Breast epithelium (tissue), 3 donors: ENCODE data around the gene NHERF2.

Experiments
- CTCF ChIP-seq, 3 donors: fragments of 450-650 bp; IDR thresholded peaks; one replicate each; pipeline ENCODE4 v1.5.1; 2016 to 2017; ENCODE audit warnings: antibody characterized with exemption in 3 of 3, mild to moderate bottlenecking in 3 of 3, moderate library complexity in 3 of 3
- POLR2A ChIP-seq: fragments of 450-650 bp; IDR thresholded peaks from one replicate; pipeline ENCODE4 v1.6.1; 2016; ENCODE audit warnings: antibody characterized with exemption, mild to moderate bottlenecking, moderate library complexity
- POLR2AphosphoS5 ChIP-seq, 3 donors: sonication (generic); formaldehyde crosslinking; IDR thresholded peaks; one replicate each; pipeline ENCODE4 v1.6.1; 2017; ENCODE audit warnings: antibody characterized with exemption in 3 of 3

GRCh38 chr16:1977875-1978268 lies 48.8 kb upstream of the NHERF2 start:
- TF ChIP-seq POLR2AphosphoS5 (IDR thresholded peaks at IDR 0.05): no peak
- TF ChIP-seq CTCF (IDR thresholded peaks at IDR 0.05): no peak
- no peak for TF ChIP-seq POLR2A
